HG03565 (cell line): ENCODE results near the gene MED9.
"Not testable (repeated sequence)": the region's sequence is repeated elsewhere in the genome, so short reads cannot be mapped to it uniquely, and the experiment has no call there.

Experiments used
- ATAC-seq: cut with Tn5 transposase; IDR thresholded peaks from one replicate; pipeline ENCODE4 v1.9.1; 2021; ENCODE audit warnings: mild to moderate bottlenecking, moderate library complexity; ENCODE audit not compliant: unreplicated experiment

Gene MED9

GRCh38 chr17:17454700-17455099, 22.1 kb upstream of the MED9 start:
- ATAC-seq, result not testable (repeated sequence)

GRCh38 chr17:17455173-17455572, 21.6 kb upstream of the MED9 start:
- ATAC-seq, result no peak

GRCh38 chr17:17456251-17456650, 20.5 kb upstream of the MED9 start:
- ATAC-seq, result no peak

GRCh38 chr17:17457680-17458079, 19.1 kb upstream of the MED9 start:
- ATAC-seq, result no peak

- ATAC-seq, result no peak
Measured at GRCh38 chr17:17460038-17460437, 16.8 kb upstream of the MED9 start.

GRCh38 chr17:17462048-17462824, 14.6 kb upstream of the MED9 start:
- no peak for ATAC-seq

- no peak for ATAC-seq
Measured at GRCh38 chr17:17463821-17464220, 13.0 kb upstream of the MED9 start.

GRCh38 chr17:17465878-17466277, 10.9 kb upstream of the MED9 start:
- ATAC-seq, result not testable (repeated sequence)

GRCh38 chr17:17466511-17466910, 10.3 kb upstream of the MED9 start:
- ATAC-seq, result no peak

- no peak for ATAC-seq
Measured at GRCh38 chr17:17467016-17467415, 9.8 kb upstream of the MED9 start.

- ATAC-seq, result no peak
Measured at GRCh38 chr17:17467720-17468119, 9.1 kb upstream of the MED9 start.

- ATAC-seq, result no peak
Measured at GRCh38 chr17:17468217-17469010, 8.4 kb upstream of the MED9 start.

- ATAC-seq, result no peak
Measured at GRCh38 chr17:17469358-17469757, 7.4 kb upstream of the MED9 start.

- ATAC-seq, result no peak
Measured at GRCh38 chr17:17469996-17470395, 6.8 kb upstream of the MED9 start.

GRCh38 chr17:17472333-17472920, 4.4 kb upstream of the MED9 start:
- ATAC-seq, result no peak

GRCh38 chr17:17474341-17474740, 2.5 kb upstream of the MED9 start:
- no peak for ATAC-seq

- ATAC-seq, result no peak
Measured at GRCh38 chr17:17479209-17479608, 2.4 kb downstream of the MED9 start.

- ATAC-seq, result no peak
Measured at GRCh38 chr17:17480593-17481148, 3.9 kb downstream of the MED9 start.

GRCh38 chr17:17481860-17482259, 5.1 kb downstream of the MED9 start:
- no peak for ATAC-seq

- no peak for ATAC-seq
Measured at GRCh38 chr17:17484451-17484899, 7.7 kb downstream of the MED9 start.

GRCh38 chr17:17485420-17485819, 8.6 kb downstream of the MED9 start:
- ATAC-seq, result no peak
